GM19240 (cell line): ENCODE data around the gene POLA2.

Experiments
- DNase-seq: peaks from one replicate; pipeline ENCODE4 v3.0.0; 2011; ENCODE audit warnings: low spot score; ENCODE audit not compliant: insufficient read length

The POLA2 gene

DNA sequence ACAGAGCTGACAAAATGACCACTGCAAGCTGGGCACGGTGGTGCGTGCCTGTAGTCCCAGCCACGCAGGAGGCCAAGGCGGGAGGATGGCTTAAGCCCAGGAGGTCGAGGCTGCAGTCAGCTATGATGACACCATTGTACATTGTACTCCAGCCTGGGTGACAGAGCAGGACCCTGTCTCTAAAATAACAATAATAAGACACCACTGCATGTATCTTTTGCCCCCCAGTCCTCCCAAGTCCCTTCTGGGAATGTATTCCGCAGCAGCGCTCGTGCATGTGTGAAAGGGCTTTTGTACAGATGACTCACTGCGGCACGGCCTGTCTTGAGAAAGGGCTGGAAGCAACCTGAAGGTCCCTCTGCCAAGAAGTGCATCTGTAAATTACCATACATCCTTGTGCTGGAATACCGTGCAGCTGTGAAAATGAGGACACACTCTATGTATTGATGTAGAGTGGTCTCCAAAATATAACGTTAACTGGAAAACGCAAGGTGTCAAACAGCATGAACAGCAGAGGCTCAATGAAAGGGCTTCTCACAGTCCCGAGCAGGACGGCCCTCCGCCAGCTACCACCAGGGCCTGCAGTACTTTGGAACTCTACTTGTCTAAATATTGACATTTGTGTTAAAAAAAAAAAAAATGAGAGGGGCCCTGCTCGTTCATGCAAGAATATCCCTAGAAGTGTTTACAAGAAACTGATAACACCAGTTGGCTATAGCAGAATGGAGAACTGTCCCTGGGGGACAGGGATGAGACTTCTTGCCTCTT is 43.9 kb downstream of the POLA2 start:
- DNase-seq: no peak

DNA sequence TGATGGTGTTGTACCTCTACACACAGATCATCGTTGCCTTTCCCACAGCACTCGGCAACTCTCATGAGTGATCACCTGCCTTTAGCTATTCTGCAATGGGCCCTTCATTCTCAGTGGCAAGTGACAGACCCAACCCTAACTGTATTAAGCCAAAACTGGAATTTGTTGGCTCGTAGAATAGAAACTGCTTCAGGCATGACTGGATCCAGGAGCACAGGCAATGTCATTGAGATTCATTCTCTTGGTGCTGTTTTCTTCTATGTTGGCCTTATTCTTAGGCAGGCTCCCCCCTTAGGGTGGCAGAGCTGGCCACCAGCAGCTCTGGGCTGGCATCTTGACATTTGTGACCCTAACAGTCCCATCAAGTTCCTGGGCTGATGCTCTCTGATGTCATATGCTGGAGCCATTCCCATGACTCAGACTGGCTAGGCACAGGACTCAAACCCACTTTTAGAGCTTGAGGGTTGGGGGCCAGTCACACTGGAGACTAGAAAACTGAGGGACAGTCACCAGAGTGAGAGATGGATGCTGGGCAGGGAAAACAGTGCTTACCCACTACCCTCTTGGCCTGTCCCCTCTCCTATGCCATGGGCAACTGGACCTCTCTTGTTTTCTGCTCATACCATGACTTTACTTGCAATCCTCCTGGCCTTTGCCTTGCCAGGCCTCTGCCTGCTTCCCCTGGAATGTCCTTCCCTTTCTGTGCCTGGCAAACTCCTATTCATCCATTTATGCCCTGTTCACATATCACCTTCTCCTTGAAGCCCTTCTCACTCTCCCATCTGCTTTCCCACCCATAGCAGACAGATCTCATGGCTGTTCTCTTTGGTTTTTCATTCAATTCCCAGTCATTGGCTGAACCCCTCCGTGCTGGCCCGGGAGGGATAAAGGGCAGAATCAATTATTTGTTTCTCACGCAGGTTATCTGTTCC is 45.8 kb downstream of the POLA2 start:
- no peak for DNase-seq

DNA sequence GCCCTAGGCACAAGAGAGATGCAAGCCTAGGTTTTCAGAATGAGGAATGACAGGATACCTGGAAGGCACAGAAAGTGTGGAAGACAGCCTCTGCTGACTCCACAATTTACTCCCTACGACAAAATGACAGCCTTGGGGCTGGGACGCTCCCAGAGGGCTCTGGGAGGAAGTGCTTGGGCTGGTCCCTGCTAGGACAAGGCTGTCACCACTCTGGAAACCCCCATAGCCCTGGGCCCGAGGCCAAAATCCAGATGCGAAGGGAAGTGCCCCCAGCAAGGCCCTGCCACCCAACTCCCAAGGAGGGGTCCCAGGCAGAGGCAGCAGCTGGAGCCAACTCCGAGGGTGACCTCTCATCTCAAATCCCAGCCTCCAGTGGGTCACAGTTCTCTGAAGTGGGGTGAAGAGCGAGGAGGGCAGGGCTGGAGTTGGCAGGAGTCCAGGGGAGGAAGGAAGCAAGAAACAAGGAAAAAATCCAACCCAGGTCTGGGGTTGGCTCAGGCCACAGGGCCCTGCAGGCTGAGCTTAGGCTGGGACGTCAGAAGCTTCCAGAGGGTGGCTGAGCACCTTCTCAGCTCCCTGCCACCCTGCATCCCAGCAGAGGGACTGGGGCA is 46.6 kb downstream of the POLA2 start:
- no peak for DNase-seq

DNA sequence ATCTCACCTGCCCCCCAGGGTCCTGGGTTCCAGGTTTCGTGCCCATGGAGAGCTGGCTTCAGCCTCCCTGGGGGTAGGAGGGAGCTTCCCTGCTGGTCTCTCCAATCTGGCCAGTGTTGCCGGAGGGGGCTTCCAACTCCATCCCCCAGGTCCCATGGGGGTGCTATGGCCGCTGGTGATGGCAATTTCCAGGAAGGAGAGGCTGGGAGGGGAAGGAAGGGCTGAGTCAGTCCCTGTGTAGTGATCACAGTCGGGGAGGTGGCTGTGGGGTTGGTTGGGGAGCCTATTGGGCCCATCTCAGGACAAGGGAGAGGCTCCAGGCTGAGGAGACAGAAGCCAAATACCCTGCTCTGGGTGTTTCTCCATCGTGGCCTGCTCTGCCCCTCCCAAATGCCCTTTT is 47.2 kb downstream of the POLA2 start:
- no peak for DNase-seq

DNA sequence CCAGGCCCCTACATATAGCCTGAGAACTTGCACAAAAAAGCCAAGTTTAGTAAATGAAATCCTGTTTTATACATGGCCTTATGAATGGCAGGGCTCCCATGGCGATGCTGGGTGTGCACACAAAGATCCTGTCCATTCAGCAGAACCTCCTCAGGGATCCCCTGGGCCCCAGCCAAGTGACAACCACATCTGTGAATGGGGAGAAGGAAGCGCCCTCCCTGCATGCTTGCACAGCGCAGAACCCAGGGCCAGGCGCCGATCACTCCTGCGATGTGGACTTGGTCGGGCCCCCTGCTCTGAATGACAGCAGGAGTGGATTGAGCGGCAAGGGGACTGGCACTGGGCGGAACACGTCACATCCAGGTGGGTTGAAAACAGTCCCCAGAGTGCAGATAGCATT is 48.5 kb downstream of the POLA2 start:
- DNase-seq: no peak

DNA sequence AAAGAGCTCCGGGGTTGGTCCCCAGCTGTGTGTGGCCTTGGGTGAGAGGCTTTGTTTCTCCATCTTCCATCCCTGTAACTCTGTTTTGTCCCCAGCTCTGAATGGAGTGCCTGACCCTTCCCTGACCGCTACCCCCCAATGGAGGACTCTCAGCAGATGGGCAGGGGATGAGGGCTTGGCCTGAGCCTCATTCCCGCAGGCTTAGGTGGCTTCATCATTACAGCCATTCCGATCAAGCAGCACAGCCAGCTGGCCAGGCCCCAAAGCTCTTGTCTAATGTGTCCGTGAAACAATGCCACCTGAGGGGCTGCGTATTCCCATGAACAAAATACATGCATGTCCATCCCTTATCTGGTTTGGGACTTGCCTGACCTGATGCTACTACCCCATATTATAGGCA is 49.0 kb downstream of the POLA2 start:
- DNase-seq: no peak

DNA sequence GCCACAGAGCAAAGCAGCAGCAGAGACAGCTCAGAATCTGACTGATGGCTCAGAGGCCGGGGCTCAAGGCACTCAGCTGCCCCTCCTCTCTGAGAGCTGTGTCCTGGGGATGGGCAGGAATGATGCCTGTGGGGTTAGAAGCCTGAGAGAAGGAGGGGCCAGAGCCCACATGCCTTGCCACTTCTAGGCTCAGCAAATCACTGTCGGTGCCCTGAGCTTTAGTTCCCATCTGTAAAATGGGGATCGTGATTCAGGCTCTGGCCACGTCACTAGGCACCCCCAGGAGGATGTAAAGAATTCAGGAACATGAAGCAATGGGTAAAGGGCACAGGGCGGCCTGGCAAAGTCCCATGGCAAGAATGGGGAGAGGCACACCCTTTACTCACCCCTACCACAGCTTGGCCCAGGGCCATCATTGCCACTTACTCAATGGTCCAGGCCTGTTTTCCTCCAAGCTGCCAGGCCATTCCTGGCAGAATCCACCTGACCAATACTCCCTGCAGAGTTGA is 49.5 kb downstream of the POLA2 start:
- no peak for DNase-seq

DNA sequence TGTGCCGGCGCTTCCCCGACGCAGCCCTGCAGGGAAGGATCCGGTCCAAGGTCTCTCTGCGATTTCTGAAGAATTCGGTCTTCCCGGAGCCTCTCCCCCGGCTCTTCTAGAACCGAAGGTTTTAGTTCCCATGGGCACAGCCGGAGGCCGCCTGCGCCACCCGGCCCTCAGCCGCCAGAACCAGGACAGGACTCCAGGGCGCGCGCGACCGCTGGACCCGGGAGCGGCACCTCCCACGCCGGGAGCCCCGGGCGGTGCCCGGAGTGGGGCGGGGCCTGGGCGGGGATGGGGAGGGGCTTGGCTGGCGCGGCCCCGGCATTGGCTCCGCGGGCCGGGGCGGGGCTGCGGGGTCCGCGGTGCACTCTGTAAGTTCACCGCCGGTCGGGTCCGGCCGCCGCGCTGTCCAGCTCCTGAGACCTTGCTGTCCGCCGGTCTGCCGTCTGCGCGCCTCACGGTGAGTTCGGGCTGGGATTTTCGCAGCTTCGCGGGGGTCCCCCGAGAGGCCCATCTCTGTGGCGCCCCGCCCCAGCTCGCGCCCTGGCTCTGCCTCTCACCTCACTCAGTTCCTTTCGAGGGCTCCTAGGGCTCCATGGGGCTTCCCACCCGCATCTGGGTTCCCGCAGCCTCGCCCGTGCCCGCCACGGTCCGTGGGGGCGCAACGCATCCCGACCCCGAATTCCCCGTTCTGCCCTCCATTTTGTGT is 52.9 kb downstream of the POLA2 start, which contains the start of gene CDC42EP2:
CDC42EP2 (plus strand) TSS at position 366 of the 703 bp plus-strand sequence. CDS start 6,033 bp downstream, outside the sequence.
- DNase-seq: peak; percentile 62

DNA sequence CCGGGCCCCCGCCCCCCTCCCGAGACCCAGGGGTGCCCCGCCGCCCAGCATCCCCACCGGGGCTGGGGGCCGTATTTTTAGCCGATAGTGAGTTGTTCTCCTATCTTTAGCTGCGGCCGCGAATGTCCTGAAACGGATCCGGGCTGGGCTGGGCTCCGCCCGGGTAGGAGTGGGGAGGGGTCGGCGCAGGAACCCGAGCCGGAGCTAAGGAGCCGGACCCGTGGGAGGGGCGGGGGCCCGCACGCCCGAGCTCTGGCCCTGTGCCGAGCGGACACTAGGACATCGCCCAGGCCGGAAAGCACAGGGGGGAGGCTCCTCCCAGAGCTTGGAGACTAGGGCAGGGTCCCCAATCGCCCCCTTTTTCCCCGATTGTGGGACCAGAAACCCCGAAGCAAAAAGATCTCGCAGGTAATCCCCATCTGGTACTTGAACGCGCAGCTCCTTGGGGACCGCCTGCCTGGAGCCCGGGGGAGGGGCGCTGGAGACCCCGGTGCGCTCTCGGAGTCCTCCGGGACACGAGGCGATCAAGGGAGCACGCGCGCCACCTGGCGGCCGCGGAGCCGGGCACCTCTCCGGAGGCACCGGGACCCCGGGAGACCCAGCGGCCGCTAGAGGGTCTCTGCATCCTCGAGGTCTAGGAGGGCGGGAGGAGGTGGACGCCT is 53.6 kb downstream of the POLA2 start:
- peak; percentile 75 for DNase-seq

DNA sequence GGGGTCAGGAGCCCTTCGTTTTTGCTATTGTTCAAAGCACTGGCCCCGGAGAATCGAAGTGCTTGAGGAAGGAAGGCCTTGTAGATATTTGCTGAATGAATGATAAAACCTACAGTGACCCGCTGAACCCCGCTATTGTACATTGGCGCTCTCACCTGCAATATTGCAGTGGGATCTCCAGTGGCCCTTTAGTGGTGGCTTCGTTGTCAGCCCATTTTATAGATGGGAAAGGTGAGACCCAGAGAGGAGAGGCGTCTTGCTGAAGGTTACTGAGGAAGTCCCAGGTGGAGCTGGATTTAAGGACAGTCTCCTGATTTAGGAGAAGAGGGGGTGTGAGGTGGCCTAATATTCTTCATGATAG is 54.1 kb downstream of the POLA2 start:
- no peak for DNase-seq

DNA sequence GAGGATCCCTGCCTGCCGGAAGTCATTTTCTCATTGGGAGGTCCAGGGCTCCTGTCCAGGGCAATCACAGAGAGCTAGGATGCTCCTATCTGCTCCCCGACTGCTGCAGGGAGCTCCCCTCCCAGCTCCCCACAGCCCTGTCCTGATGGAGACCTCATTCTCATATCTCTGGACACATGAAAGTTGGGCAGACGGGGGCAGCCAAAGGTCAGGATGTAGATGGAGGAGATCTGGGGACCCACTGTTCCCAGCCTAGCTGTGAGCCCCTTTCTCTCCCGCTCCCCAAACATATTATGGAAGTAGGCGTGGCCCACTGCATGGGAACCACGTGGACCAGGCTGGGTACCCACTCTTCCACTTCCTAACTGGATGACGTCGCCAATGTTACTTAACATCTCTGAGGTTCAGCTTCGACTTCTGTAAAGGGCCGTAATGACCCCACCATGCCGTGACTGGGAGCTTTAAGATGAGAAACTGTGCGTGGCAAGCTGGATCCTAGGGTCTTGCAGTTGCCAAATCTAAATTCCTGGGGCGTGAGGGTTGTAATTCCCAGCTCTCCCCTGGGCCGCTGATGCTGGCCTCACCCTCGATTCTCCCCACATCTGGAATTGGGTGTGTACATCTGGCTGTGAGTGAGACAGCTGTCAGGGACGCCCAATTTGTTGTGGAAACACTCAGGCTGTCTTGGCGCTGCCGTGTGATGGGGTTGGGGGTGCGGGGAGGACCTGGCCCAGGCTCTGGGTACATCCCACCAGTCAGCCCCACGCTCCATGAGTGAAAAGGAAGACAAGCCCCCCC is 54.7 kb downstream of the POLA2 start:
- no peak for DNase-seq

DNA sequence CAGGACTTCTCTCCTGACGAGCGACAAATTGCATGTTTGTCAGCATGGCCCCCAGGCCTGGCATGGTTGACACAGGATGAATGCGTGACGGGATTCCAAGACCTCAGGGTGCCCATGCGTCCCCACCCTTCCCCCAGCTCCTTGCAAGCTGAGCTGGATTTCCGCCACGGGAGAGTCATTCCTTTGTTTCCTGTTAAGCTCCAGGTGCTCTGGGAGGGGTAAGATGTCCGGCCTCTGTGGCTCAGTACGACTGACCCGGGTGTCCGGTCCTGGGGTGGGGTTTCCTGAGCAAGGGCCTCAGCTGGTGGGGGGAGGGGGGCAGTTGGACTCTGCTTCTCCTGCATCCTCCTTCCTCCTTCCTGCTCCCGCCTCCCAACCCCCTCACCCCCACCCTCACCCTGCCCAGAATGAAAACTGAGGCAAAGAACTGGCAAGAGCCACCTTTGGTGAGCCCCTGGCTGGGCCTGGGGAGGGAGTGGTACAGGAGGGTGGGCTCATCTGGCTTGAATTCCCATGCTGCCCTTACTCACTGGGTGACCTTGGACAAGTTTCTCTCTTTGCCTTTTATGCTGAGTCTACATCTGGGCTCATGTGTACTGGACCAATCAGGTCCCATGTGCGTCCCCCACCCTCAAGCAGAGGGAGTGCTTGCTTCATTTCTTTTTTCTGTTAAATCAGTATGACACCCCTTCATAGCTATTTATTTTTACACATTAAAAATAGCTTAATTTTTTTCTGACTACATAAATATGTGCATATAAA is 55.4 kb downstream of the POLA2 start:
- no peak for DNase-seq

DNA sequence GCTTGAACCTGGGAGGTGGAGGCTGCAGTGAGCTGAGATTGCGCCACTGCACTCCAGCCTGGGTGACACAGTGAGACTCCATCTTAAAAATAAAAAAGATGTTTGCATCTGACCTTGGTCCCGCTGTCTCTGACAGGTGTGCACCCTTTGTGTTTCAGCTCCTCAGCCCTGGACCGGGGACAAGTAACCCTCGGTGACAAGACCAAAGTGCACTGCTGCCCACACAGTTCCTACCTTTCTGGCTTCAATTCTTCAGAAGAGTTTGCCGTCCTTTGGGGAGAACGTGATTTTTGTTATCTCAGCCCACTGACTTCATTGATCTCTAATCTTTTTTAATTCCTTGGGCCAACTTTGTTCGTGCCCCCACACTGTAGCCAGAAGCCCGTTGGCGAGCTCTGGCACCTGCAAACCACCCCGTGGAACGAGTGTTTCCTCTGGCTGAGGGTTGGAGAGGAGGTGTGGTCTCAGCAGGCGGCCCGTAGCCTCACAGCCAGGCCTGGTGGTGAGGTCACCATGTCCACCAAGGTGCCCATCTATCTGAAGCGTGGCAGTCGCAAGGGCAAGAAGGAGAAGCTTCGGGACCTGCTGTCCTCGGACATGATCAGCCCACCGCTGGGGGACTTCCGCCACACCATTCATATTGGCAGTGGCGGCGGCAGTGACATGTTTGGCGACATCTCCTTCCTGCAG is 58.8 kb downstream of the POLA2 start:
- DNase-seq: no peak

DNA sequence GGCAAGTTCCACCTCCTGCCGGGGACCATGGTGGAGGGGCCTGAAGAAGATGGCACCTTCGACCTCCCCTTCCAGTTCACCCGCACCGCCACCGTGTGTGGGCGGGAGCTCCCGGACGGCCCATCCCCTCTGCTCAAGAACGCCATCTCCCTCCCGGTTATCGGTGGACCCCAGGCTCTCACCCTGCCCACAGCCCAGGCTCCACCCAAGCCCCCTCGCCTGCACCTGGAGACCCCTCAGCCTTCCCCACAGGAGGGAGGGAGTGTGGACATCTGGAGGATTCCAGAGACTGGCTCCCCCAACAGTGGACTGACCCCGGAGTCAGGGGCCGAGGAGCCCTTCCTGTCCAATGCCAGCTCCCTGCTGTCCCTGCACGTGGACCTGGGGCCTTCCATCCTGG is 59.3 kb downstream of the POLA2 start:
- DNase-seq: no peak

DNA sequence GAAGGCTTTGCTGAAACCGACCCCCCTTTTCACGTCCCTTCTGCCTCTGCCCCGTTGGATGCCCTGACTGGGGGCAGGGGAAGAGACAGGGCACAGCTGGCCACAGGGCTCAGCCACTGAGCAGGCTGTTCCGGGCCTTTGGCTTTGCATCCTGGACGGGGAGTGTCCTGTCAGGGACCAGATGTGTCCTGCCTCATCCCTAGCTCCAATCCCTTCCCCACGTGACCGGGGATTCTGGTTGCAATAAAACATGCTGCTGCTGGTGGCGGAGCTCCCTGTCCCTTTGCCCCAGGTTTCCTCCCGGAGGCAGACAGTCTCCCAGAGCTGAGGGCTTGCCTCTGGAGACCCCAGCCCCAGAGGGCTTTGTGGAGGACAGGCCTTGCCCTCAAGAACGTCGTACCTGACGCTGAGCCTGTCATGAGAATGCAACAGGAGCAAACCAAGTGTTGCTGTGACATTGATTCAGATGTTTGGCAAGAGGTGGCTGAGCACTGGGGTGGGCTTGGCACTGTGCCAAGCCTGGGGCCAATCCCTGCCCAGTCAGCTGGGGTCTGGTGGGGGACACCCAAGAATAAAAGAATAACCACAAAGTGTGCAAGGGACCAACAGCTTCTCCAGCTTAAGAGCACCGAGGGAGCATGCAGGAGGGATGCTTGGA is 60.2 kb downstream of the POLA2 start:
- DNase-seq: no peak

DNA sequence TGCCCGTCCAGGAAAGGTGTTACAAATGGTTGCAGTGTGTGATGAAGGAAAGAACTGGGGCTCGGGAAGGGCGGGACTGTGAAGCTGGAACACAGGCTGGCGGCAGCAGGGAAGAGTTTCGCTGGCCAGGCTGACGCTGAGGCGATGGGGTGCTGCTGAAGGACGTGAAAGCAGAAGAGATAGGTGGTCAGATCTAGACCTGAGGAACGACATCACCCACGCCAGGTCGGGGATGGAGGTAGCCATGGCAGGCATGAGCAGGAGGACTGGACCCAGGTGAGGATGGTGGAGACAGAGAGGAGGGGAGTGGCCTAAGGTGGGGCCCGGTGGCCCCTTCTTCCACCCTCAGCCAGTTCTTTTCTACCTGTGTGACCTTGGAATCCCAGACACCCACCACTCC is 62.1 kb downstream of the POLA2 start:
- no peak for DNase-seq

DNA sequence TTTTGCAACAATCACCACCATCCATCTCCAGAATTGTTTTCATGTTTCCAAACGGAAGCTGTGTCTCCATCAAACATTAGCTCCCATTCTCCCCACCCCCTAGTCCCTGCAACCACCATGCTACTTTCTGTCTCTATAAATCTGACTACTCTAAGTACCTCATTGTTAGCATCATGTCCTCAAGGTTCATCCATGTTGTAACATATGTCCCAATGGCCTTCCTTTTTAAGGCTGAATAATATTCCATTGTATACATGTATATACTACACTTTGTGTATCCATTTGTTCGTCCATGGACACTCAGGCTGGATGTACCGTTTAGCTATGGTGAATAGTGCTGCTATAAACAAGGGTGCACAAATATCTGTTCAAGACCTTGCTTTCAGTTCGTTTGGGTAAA is 63.7 kb downstream of the POLA2 start:
- no peak for DNase-seq

DNA sequence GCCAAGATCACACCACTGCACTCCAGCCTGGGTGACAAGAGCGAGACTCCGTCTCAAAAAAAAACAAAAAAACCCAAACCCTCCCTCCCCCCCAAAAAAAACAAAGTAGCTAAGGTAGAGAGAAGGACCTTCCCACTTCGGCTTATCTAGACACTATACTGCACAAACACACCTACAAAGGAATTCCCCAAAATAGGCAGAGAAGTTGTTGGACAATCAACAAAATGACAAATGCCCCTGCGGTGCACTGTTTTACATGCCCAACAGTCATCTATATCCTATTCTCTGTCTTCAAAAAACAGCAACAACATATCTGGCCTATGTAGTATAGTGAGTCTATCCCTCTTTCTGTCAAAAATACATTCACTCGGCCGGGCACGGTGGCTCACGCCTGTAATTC is 65.3 kb downstream of the POLA2 start:
- DNase-seq: no peak
